Measurements from ENCODE around the gene SPAG16.

The SPAG16 gene

GRCh38 chr2:213241817-213242216 lies 42.4 kb upstream of the SPAG16 start:
- Histone ChIP-seq H3K27me3 (ENCODE audit: insufficient read depth, poor library complexity, severe bottlenecking) (no peaks in the 10 kb centered on the region), H3K27ac (replicated peaks) (no peak overlapping the region), H3K4me3 (replicated peaks; ENCODE audit: insufficient read depth, low read length) (no peak overlapping the region)
- TF ChIP-seq POLR2AphosphoS5 (IDR thresholded peaks at IDR 0.05; ENCODE audit: low read depth): no peak
- no peak for TF ChIP-seq CTCF (IDR thresholded peaks at IDR 0.05; ENCODE audit: insufficient read depth, low read length)
- no peak for TF ChIP-seq REST (IDR thresholded peaks at IDR 0.05; ENCODE audit: insufficient replicate concordance, low read depth)
- TF ChIP-seq SPI1 (IDR thresholded peaks at IDR 0.05; ENCODE audit: borderline replicate concordance, low read depth): no peak
- no peak for TF ChIP-seq GABPA (IDR thresholded peaks at IDR 0.05; ENCODE audit: low read depth)
- DNase-seq (ENCODE audit: low read depth in 1 of 2, low spot score in 1 of 2): no peak

GRCh38 chr2:213242653-213243052 lies 41.6 kb upstream of the SPAG16 start:
- no peak for DNase-seq (ENCODE audit: low read depth in 1 of 2, low spot score in 1 of 2)
- H3K4me3 ChIP-seq (replicated peaks; ENCODE audit: insufficient read depth, low read length): no peak overlapping the region
- no peaks in the 10 kb centered on the region for H3K27me3 ChIP-seq (ENCODE audit: insufficient read depth, poor library complexity, severe bottlenecking)
- no peak overlapping the region for H3K27ac ChIP-seq (replicated peaks)
- TF ChIP-seq GABPA (IDR thresholded peaks at IDR 0.05; ENCODE audit: low read depth) (no peak), CTCF (IDR thresholded peaks at IDR 0.05; ENCODE audit: insufficient read depth, low read length) (no peak), POLR2AphosphoS5 (IDR thresholded peaks at IDR 0.05; ENCODE audit: low read depth) (no peak), REST (IDR thresholded peaks at IDR 0.05; ENCODE audit: insufficient replicate concordance, low read depth) (no peak), SPI1 (IDR thresholded peaks at IDR 0.05; ENCODE audit: borderline replicate concordance, low read depth) (no peak)

GRCh38 chr2:213243189-213244044 lies 40.8 kb upstream of the SPAG16 start:
- no peaks in the 10 kb centered on the region for H3K27me3 ChIP-seq (ENCODE audit: insufficient read depth, poor library complexity, severe bottlenecking)
- H3K4me3 ChIP-seq (replicated peaks; ENCODE audit: insufficient read depth, low read length): no peak overlapping the region
- no peak overlapping the region for H3K27ac ChIP-seq (replicated peaks)
- DNase-seq (ENCODE audit: low read depth in 1 of 2, low spot score in 1 of 2): no peak
- TF ChIP-seq SPI1 (IDR thresholded peaks at IDR 0.05; ENCODE audit: borderline replicate concordance, low read depth) (no peak), CTCF (IDR thresholded peaks at IDR 0.05; ENCODE audit: insufficient read depth, low read length) (no peak), POLR2AphosphoS5 (IDR thresholded peaks at IDR 0.05; ENCODE audit: low read depth) (no peak), GABPA (IDR thresholded peaks at IDR 0.05; ENCODE audit: low read depth) (no peak), REST (IDR thresholded peaks at IDR 0.05; ENCODE audit: insufficient replicate concordance, low read depth) (no peak)

All from HL-60 (cell line).